KOPT-K1 (cell line): ENCODE results near the gene EDC4.
A peak's percentile ranks its signal among the peaks of the same experiment; 100 is the strongest.
"Not testable (repeated sequence)": the region's sequence is repeated elsewhere in the genome, so short reads cannot be mapped to it uniquely, and the experiment has no call there.

Experiments used
- H3K27ac ChIP-seq: fragments of 200-600 bp; sonication (generic); 2 replicates; pipeline ENCODE4 v1.5.1; 2016; ENCODE audit warnings: antibody characterized with exemption, mild to moderate bottlenecking, low read depth, low read length; ENCODE audit not compliant: poor library complexity, severe bottlenecking
- H3K36me3 ChIP-seq: fragments of 200-600 bp; sonication (generic); 2 replicates; pipeline ENCODE4 v1.5.1; 2017; ENCODE audit warnings: antibody characterized with exemption, mild to moderate bottlenecking, low read length, moderate library complexity; ENCODE audit not compliant: insufficient read depth
- H3K9me3 ChIP-seq: fragments of 200-600 bp; sonication (generic); 2 replicates; pipeline ENCODE4 v1.5.1; 2017; ENCODE audit warnings: antibody characterized with exemption, low read length, mild to moderate bottlenecking; ENCODE audit not compliant: insufficient read depth, poor library complexity, severe bottlenecking

The EDC4 gene

DNA sequence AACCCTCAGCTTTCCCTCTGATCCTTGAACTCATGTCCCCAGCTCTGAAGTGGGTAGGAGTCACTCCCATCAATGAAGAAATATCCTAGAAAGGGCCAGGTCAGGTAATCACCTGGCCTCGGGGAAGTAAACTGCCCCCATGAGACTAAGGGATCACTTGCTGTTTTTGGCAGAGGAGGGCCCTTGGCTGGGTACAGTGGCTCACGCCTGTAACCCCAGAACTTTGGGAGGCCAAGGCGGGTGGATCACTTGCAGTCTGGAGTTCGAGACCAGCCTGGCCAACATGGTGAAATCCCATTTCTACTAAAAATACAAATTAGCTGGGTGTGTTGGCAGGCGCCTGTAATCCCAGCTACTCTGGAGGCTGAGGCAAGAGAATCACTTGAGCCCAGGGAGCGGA lies 8.8 kb upstream of the EDC4 start:
- H3K36me3 ChIP-seq: peaks cover 90% of the 10 kb centered on the region
- H3K9me3 ChIP-seq, H3K27ac ChIP-seq: not testable (repeated sequence)

DNA sequence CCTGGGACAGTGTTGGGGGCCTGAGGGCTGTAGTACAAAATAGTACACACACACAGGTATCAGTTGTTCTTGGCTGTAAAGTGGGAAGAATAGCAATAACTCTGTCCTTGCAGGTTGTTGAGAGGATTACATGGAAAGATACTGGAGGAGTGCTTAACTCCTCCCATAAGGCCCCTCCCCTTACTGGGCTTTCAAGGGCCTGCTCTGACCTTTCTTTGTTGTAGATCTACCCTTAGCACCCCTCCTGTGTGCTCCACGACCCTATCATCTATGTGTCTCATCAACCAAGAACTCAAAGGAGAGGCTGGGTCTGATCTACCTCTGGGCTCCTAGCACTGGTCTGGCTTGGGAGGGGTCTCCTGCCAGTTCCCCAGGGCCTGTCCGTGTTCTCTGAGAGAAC lies 8.3 kb upstream of the EDC4 start:
- H3K36me3 ChIP-seq: peaks cover 96% of the 10 kb centered on the region
- H3K27ac ChIP-seq: no peak overlapping the region

DNA sequence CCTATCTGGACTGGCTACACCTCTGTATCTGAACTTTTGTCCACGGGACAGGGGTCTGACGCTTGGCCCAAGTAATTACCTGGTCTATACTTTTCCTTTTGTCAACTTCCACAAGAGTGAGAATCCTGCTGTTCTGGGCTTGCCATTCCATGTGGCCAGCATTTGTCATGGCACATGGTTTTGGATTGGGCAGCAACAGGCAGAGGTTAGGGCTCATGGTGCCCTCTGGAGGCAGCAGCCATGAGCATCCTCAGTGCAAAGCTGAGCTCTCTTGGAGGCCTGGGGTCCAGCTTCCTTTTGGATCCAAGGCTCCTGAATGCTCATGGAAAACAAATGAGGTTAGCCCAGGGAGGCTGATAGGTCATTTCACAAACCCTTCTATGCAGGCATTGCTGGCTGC lies 7.5 kb upstream of the EDC4 start:
- Histone ChIP-seq H3K36me3 (peaks cover 99% of the 10 kb centered on the region), H3K9me3 (no peaks in the 10 kb centered on the region), H3K27ac (no peak overlapping the region)

More for the DNA sequence above, 8.3 kb upstream of the EDC4 start:
- no peaks in the 10 kb centered on the region for H3K9me3 ChIP-seq

DNA sequence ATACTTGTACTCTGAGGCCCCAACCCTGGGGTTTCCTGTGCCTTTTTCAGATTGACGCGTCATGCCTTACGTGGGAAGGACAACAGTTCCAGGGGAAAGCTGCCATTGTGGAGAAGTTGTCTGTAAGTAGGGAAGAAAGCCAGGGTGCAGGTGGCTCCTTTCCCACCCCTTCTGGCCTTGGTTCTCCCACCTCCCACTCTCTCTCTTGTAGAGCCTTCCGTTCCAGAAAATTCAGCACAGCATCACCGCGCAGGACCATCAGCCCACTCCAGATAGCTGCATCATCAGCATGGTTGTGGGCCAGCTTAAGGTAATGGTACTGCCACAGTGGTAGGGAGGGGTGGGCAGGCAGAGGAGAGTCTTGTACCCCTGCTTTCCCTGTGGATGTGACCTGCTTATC lies 4.6 kb upstream of the EDC4 start:
- H3K36me3 ChIP-seq: peaks cover 88% of the 10 kb centered on the region
- no peaks in the 10 kb centered on the region for H3K9me3 ChIP-seq
- H3K27ac ChIP-seq: no peak overlapping the region

DNA sequence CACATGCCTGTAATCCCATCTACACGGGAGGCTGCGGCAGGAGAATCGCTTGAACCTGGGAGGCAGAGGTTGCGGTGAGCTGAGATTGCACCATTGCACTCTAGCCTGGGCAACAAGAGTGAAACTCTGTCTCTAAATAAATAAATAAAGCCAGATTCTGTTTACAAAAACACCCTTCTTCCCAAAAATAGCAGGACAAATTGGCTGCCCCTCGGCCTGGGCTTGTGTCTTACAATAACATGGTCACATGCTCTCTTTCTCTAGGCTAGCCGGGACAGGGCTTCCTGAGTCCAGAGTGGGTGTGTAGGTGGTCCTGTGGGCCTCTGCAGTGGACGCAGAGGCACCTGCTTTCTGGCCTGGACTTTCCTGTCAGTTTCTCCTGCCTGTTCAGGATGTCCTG lies 3.2 kb upstream of the EDC4 start:
- Histone ChIP-seq H3K27ac (no peak overlapping the region), H3K9me3 (no peaks in the 10 kb centered on the region), H3K36me3 (peaks cover 74% of the 10 kb centered on the region)

DNA sequence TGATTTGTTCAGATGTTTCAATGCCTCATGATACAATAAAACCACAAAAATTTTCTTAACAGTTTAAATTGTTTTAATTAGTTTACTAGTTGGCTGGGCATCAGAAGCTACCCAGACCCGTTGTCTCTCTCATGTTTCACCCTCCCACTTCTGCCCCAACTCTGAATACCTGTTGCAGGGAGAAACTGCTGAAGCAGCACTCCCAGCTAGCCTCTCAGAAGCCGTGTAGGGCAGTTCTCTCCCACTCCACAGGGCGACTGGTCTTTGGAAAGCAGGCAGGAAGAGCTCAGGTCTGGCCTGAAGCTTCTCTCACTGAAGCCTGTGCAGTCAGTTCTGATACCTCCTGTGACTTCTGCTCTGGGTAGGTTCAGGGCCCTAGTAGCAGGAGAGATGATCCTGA lies 1.6 kb upstream of the EDC4 start:
- H3K27ac ChIP-seq: no peak overlapping the region
- H3K9me3 ChIP-seq: no peaks in the 10 kb centered on the region
- peaks cover 72% of the 10 kb centered on the region for H3K36me3 ChIP-seq

DNA sequence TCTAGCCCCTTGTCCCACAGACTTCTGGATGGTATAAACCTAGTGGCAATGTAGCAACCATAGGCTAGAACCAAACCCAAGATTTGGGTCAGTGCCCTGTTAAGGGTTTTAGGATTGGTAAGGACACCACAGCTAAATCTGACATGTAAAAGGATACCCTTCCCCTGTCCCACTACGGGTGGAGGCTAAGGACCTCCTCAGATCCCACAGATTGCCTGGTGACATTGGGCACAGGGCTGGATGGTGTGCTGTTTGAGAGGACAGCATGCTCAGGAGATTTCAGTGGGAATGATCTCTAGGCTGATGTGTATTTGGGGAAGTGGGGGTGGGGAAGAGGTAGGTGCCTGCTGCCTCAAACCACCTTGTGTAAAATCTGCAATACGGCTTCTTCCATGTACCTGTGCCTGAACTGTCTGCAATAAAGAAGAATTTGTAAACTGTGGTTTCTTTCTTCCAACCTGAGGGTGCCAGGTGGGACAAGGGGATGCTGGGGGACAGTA lies 671 bp upstream of the EDC4 start:
- Histone ChIP-seq H3K27ac (peak overlapping the region; percentile 85), H3K36me3 (peaks cover 72% of the 10 kb centered on the region)

DNA sequence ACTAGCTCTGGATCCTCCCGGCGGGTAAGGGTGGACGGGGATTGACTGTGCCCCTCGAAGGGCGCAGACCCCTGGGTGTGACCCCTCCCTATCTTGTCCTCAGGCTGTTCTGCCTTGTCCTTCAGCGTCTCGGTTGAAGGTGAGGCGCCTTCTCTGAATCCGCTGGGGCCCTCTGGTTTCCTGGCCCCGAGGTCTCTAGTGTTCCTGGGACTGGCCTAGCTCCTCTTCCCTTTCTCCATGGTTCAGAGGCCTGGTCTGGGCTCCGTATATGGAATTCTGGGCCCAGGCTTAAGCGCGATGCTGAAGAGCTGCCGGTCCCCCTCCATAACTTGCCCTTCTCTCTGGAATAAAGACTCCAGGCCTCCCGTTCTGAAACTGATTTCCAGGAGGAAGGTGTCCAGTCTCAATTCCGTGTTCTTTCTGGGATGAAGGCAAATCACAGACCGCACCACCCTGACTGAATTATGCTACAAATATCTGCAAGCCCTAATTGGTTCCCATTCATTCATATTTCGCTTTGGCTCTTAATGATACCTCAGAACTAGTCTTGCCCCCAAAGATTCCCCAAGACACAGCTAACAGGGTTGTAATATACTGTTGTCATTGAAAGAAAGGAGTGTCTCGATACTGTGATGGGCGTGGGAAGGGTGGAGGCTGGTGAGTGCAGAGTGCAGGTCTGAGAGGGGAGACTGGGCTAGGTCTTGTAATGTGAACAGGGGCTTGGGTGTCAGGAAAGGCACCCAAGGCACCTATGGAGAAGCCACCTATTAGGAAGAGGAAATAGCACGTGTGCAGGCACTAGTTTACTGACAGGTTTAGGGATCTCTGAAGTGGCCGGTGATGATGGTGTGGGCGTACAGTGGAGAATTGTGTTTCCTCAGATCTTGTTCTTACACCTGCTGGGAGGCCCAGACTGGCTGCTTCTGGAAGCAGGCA lies 851 bp downstream of the EDC4 start:
- H3K9me3 ChIP-seq: no peaks in the 10 kb centered on the region

More for the DNA sequence above, 671 bp upstream of the EDC4 start:
- H3K9me3 ChIP-seq: no peaks in the 10 kb centered on the region

DNA sequence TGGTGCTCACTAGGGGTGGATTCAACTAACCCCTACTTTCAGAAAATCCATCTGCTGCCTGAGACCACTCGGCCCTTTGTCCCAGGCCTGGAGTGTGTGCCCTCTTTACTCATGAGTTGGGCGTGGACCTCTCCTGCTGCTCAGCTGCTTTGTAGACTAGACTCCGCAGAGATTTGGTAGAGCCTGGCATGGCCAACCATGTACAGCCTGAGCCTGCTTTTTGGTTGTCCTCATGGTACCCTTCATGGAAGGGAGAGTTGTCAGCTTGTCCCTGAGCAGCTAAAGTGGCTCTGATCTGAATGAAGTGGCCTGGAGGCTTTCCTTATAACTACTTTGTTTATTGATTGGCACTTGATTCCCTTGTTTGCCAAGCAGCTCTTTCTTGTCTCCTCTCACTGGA lies 1.5 kb downstream of the EDC4 start:
- Histone ChIP-seq H3K27ac (peak overlapping the region; percentile 85), H3K36me3 (peaks cover 72% of the 10 kb centered on the region), H3K9me3 (no peaks in the 10 kb centered on the region)

More for the DNA sequence above, 851 bp downstream of the EDC4 start:
- Histone ChIP-seq H3K27ac (peak overlapping the region; percentile 85), H3K36me3 (peaks cover 72% of the 10 kb centered on the region)

DNA sequence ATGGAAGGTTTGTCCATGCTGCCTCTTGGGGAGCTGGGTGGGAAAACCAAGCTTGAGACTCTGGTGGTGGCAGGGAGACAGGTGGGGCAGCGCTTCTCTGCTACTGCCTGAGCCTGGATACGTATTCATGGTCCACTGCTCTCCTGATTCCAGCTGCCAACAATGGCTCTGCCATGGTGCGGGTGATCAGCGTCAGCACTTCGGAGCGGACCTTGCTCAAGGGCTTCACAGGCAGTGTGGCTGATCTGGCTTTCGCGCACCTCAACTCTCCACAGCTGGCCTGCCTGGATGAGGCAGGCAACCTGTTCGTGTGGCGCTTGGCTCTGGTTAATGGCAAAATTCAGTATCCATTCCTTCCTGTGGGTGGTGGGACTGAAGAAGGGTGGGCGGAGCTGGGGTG lies 4.2 kb downstream of the EDC4 start:
- Histone ChIP-seq H3K27ac (no peak overlapping the region), H3K36me3 (peaks cover 75% of the 10 kb centered on the region), H3K9me3 (no peaks in the 10 kb centered on the region)

DNA sequence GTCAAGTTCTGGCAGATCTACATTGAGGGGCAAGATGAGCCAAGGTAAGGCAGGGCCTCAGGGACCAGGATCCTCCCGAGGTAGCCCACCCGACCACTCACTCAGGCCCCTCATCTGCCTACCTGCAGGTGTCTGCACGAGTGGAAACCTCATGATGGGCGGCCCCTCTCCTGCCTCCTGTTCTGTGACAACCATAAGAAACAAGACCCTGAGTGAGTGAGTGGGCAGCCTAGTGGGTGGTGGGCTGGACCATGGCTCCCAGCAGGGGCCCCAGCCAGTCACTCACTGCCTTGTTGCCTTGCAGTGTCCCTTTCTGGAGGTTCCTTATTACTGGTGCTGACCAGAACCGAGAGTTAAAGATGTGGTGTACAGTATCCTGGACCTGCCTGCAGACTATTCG lies 5.4 kb downstream of the EDC4 start:
- H3K36me3 ChIP-seq: peaks cover 84% of the 10 kb centered on the region
- H3K27ac ChIP-seq: no peak overlapping the region
- H3K9me3 ChIP-seq: no peaks in the 10 kb centered on the region

DNA sequence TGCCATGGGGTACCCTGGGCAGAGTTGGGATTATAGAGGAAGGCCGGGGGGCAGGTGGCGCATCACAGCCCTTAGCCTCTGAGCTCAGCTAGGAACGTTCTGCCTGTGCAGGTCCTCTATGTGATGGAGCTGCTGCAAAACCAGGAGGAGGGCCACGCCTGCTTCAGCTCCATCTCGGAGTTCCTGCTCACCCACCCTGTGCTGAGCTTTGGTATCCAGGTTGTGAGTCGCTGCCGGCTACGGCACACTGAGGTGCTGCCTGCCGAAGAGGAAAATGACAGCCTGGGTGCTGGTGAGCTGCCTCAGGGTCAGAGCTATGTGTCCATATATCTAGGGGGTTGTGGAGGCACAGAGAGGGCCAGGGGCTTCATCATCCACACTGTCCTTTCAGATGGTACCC lies 6.0 kb downstream of the EDC4 start:
- Histone ChIP-seq H3K9me3 (no peaks in the 10 kb centered on the region), H3K36me3 (peaks cover 90% of the 10 kb centered on the region), H3K27ac (no peak overlapping the region)

DNA sequence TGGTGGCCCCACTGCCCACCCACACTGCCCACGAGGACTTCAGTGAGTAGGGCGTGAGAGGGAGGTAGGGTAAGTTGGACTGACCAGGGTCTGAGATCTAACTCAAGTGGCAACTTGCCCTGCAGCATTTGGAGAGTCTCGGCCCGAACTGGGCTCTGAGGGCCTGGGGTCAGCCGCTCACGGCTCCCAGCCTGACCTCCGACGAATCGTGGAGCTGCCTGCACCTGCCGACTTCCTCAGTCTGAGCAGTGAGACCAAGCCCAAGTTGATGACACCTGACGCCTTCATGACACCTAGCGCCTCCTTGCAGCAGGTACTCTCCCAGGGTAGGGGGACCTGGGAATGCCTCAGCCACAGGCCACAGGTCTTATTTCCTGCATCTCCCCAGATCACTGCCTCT lies 6.6 kb downstream of the EDC4 start:
- Histone ChIP-seq H3K9me3 (no peaks in the 10 kb centered on the region), H3K27ac (no peak overlapping the region), H3K36me3 (peaks cover 96% of the 10 kb centered on the region)

DNA sequence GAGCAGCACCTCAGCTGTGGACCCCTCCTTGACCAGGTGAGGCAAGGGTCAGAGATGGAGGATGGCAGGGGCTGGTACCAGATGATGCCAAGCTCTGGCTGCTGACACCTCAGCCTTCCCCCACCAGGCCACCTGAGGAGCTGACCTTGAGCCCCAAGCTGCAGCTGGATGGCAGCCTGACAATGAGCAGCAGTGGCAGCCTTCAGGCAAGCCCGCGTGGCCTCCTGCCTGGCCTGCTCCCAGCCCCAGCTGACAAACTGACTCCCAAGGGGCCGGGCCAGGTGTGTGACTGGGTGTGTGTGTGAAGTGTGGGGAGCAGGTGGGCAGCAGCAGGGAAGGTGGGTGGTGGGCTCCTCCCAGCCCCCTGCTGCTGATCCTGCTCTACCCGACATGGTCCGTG lies 7.1 kb downstream of the EDC4 start:
- Histone ChIP-seq H3K36me3 (peaks cover 100% of the 10 kb centered on the region), H3K27ac (no peak overlapping the region), H3K9me3 (no peaks in the 10 kb centered on the region)

DNA sequence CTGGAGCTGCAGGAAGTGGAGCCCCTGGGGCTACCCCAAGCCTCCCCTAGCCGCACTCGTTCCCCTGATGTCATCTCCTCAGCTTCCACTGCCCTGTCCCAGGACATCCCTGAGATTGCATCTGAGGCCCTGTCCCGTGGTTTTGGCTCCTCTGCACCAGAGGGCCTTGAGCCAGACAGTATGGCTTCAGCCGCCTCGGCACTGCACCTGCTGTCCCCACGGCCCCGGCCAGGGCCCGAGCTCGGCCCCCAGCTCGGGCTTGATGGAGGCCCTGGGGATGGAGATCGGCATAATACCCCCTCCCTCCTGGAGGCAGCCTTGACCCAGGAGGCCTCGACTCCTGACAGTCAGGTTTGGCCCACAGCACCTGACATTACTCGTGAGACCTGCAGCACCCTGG lies 7.7 kb downstream of the EDC4 start:
- Histone ChIP-seq H3K36me3 (peaks cover 100% of the 10 kb centered on the region), H3K9me3 (no peaks in the 10 kb centered on the region), H3K27ac (no peak overlapping the region)

DNA sequence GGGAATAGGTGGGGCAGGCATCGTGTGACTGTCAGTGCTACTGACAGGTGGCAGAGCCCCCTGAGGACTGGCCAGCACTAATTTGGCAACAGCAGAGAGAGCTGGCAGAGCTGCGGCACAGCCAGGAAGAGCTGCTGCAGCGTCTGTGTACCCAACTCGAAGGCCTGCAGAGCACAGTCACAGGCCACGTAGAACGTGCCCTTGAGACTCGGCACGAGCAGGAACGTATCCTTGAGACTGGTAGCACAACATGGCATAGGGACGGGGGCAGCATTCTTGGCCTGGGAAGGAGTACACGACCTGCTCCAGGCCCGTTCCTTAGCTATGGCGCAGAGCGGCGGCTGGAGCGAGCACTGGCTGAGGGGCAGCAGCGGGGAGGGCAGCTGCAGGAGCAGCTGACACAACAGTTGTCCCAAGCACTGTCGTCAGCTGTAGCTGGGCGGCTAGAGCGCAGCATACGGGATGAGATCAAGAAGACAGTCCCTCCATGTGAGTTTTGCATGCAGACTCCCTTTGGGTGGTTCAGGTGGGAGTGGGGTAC lies 8.8 kb downstream of the EDC4 start:
- Histone ChIP-seq H3K36me3 (peaks cover 100% of the 10 kb centered on the region), H3K27ac (no peak overlapping the region), H3K9me3 (no peaks in the 10 kb centered on the region)
